ENCODE data around the gene COG2.

COG2 gene

DNA sequence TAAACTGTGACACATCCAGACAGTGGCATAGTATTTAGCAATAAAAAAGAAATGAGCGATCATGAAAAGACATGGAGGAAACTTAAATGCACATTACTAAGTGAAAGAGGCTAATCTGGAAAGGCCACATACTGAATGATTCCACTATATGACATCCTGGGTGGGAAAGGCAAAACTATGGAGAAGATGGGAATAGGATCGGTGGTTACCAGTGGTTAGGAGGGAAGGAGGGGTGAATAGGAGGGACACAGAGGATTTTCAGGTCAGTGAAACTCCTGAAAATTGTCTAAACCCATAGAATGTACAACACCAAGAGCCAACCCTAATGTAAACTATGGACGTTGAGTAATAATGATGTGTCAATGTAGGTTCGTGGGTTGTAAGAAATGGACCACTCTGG lies 57.9 kb downstream of the COG2 start:
- DNase-seq (ENCODE audit: low read depth): no peak

DNA sequence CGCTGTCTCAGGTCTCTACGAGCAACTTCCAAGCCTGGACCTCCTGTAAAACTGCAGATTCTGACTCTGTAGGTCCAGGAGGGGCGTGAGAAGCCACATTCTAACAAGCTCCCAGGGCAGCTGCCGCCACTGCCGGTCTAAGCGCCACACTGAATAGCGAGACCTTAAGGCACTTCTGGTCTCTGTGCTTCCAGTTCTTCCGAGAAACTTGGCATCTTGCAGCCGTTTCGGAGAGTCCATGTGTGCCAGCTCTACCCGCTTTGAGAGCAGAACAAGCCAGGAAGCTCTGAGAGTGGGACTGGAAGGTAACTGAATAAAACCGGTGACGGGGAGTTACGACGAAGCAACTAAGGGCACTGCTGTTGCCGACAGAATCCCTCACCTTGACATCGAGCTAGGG lies 59.2 kb downstream of the COG2 start:
- DNase-seq (ENCODE audit: low read depth): no peak

DNA sequence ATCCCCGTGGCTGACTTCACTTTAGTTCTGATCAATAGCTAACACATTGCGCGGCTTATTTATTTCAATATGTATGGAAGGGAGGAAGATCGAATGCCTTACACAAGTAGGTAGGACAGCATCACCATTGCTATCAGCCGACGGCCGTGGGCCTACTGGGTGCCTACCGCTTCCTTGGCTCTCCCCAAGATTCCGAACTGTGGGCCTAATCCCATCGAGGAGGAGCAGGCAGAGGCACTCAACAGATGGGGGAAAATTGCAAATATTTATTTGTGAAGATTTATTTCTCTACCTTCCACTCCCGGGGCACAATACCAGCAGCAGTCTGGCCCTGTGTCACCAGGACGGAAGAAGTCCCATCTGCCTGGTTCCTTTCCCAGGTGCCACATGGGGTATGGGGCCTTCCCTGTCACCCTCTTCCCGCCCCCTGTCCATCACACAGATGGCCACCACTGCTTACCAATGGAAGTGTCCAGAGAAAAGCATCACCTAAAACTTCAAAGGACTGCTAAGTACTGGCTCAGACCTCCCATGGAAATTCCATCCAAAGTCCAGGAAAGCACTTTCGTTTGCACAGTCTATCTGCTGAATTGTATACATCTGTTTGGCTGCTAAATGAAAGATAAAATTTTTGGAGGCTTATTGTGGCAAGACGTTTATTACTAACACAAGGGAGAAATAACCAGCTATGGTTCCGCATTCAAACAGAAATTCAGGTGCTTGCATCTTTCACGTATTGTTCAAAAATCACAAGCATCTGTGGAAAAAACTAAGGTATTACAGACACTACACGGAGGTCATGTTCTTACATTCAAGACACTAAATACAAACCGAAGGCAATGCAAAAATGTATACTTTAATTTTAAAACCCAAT lies 59.9 kb downstream of the COG2 start:
- no peak for DNase-seq (ENCODE audit: low read depth)

DNA sequence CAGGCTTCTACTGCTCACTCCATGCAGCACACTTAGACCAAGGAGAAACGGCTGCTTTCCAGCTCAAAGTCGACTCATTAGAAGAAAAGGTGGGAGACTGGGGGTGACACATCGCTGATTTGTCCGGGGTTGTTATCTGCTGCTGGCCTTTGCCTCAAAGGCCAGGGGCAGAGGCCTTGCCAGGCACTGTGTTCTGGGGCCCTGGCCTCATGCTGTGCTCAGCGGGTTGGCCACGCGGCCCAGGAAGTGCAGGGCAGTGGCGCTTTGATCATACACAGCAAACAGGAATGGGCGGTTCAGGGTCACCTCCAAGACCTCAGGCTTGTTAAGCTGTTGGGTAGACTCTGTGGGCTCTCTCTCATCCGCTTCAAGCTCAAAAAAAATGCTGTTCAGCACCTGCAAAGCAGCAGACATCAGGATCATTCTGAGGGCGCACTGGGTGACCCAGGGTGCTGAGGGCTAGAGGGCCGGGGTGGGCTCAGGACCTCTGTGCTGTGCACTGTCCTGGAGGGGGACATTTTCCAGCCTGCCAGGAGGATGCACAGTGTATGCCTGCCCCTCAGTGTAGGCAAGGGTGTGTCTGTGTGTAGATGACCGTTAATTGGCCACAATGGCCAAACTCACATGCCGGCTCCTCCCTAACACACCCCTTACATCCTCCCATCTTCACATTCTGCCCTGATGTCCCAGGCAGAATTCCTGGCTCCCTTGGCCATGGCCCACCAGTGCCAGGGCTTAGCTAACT lies 60.8 kb downstream of the COG2 start:
- no peak for DNase-seq (ENCODE audit: low read depth)

DNA sequence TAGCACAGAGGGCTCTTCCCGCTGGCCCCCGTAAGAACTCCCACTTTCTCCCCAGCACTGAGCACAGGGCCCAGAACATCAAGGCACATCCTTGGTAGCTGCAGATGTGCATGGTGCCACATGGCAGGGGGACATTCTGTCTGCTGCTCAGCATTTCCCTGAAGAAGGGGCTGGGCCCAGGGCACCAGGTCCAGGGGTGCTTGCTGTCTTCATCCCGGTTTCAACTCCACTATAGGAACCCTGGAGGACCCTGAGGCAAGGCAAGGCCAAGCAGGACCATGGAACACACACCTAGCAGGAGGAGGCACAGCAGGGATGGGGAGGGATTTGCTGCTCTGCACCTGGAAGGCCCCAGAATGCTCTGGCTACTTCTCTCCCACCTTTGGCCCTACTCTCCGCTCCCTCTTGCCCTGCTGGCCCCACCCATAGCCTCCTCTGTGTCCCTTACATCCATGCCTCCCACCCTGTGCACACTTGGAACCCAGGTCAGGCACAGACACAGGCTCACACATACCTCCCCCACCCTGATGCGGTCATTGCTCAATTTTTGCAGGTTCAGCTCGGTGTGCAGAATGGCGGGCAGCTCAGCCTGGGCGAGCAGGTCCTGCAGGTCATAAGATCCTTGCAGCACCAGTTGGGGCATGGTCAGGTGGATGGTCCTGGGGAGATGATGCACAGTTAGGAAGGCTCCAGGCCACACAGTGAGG lies 61.6 kb downstream of the COG2 start:
- DNase-seq (ENCODE audit: low read depth): no peak

DNA sequence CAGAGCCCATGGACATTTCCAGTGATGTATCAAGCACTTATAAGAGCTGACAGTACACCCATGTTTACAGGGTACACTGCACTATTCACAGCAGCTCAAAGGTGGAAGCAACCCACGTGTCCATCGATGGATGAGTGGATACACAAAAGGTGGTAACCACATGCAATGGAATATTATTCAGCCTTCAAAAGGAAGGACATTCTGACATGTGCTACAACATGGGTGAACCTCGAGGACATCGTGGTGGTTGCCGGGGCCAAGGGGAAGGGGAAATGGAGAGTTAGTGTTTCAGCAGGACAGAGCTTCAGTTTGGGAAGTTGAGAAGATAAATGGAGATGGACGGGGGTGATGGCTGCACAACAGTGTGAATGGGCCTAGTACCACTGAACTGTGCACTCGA lies 62.5 kb downstream of the COG2 start:
- no peak for DNase-seq (ENCODE audit: low read depth)

DNA sequence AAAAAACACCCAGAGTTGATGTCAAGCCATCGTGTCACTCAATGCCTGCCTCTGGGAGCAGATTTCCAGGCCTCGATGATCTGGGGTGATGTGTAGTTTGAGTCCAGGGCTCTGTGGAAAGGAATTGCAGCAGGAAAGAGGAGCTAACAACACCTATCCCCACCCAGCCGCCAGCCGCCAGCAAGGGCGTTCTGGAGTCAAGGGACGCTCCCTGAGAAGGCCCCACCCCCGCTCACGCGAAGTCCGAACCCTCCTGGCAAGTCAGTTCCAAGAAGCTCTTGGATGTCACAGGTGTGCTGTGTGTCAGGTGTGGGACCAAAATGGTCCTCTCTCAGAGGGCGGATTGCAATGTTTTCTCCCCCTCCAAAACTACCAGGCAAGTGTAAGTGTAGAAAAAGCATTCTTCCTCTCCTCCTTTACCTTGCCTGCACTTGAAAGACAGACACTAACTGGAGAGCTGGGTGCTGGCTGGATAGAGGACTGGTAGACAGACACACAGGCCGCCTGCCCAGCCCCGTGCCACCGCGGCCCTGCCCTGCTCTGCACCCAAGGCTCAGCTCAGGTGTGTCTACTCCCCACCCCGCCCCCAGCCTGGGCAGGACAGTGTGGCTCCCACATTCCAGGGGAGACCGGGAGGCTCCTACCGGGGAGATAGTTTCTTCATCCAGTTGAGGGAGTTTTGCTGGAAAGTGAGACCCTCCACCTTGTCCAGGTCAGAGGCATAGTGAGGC lies 63.2 kb downstream of the COG2 start:
- no peak for DNase-seq (ENCODE audit: low read depth)

DNA sequence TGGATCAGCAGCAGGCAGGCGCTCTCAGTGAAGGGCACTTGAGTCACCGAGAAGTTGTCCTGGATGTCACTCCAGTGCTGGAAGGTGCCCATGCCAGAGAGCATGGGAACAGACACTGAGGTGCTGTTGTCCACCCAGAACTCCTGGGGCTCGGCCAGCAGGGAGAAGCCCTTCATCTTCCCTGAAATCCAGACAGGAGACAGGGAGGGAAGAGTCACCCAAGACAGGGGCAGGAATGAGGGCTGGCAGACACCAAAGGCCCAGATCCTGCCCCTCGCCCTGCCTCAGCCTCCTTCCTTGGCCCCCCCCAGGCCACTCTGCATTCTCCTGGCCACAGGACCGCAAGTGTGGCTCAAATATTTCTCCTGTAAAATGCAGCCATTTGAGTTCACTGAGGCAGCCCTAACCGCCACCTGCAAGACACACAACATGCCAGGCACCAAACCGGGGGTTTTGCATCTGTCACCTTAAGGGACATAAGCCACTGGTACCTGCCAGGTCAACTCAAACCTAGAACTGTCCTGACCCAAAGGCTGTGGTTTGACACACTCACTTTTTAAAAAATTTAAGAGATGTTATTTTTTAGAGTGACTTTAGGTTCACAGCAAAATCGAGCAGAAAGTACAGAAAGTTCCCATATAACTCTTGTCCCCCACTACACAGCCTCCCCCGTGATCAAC lies 63.9 kb downstream of the COG2 start:
- DNase-seq (ENCODE audit: low read depth): no peak

DNA sequence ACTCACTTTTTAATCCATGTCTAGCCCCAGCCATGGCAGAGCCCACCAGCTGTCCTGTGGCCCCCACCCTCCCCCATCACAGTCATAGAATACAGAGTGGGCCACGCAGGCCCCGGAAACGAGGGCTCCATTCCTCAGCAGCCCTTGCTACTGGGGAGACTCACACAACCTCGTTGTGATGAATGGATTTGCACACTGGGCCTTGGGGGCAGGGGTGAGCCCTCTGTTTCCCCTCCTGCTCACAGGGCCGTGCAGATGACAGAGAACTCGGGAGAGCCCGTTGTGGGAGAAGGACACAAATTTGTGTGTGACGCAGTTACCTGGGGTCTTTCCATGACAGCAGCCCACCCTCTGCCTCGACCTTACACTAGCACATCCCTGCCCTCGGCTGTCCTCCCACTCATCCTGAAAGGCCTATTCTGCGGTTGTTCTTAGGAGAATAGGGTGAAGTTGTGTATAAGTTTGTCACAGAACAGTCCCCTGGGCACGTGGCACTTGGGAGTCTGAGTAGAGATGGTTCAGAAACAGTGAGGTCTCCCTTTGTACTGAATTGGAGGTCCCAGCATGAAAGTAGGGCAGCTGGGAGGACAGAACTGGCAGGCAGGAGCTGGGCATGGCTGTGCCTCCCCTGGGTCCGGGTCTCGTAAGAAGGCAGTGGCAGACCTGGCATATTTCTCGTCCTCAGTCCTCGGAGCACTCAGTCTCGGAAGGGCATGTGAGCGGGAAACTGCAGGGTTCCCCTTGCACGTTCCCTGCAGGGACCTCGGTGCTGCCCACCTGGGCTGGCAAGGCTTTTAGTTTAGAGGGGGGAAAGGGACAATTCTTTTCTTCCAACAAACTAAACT lies 64.8 kb downstream of the COG2 start:
- DNase-seq (ENCODE audit: low read depth): no peak

DNA sequence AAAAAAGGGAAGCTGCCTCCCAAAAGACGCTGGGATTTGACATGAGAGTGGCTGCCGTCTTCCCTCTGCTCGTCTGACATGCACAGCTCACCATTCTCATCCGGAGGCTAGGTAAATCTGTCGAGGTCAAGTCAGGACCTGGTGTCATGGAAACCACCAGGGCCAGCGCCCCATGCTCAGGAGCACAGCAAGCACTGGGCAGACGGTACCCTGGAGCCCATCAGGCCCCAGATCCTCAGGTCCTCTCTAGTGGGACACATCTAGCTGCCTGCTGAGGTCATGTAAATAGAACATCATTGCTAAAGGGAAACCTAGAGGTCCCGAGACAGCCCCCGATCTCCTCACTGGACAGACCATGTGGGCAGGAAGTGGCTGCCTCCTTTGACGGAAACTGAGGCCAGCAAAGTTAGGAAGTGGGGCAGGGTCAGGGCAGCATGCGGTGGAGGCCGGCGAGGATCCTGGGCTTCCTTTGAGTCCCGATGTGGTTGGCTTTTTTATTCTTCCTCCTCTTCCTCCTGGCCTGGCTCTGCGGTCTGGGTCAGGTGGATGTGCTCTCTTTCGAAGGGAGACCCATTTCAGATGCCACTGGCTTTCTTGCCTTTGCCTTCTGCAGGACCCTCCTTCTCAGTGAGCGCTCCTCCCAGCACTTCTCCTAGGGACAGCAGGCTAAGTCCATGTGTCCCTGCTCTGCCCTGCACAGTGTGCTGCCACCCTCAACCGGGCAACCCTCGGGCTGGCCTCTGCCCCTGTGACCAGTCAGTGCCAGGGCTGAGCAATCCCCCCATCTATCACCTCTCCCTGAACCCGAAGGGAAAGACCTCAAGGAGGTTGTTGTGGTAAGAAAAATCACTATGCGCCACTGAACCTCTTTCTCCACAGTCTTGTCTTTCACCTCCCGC lies 65.7 kb downstream of the COG2 start:
- DNase-seq (ENCODE audit: low read depth): no peak

DNA sequence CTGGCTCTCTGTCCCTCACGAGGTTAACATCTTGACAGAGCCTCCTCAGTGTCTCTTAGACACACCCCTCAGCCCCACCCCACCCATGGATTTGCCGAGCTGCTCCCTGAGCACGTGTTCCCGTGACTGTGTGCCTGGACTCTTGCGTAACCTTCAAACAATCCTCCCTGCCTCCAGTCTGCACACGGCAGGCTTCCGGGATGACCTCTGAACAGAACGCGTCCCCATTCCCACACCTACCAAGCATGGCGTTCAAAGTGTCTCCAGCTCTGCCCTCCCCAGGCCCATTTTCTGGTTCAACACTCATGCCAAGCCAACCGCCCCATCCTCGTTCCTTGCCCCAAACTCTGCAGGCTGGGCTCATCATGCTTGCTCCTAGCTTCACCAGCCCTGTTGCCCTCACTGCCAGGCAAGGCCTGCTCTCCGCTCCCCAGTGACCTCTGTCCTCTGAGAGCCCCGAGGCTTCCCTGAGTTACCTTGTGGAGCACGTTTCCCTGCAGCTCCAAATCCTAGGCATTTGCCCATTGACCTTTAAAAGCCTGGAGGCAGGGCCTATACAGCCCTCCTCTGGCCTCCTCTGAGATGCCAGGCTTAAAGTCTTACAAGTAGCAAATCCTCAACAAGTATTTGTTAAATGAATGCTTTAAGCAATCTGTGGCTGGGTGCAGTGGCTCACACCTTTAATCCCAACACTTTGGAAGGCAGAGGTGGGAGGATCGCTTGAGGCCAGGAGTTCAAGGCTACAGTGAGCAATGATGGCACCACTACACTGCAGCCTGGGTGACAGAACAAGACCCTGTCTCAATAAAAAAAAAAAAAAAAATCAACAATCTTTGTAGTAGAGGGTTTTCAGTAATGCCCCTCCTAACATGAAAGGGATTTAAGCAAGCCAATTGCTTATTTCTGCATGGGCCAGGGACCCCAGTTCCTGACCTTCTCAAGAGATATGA lies 66.6 kb downstream of the COG2 start:
- DNase-seq (ENCODE audit: low read depth): no peak

DNA sequence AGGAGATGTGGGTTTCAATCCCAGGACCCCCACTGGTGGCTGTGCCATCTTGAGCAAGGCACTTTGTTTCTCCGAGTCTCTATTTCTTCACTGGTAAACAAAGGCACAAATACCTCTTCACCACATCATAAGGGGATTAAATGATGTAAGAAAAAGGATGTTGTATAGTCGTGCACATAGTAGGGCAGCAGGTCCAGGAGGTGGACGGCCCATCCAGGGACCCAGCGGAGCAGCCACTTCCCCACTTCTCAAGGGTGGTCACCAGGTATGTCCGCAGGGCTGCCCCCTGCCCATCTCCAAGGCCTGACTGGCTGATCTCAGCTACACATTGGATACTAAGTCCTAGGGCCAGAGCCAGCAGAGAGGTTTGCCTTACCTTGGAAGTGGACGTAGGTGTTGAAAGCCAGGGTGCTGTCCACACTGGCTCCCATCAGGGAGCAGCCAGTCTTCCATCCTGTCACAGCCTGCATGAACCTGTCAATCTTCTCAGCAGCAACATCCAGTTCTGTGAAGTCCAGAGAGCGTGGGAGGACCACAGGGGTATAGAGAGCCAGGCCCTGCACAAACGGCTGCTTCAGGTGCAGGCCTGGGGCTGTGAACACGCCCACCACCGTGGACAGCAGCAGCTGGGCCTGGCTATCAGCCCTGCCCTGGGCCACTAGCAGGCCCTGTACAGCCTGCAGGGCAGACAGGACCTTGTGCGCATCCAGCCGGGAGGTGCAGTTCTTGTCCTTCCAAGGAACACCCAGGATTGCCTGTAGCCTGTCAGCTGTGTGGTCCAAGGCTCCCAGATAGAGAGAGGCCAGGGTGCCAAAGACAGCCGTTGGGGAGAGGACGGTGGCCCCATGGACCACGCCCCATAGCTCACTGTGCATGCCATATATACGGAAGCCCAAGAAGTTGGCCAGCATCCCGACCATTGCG lies 67.6 kb downstream of the COG2 start:
- DNase-seq (ENCODE audit: low read depth): no peak

DNA sequence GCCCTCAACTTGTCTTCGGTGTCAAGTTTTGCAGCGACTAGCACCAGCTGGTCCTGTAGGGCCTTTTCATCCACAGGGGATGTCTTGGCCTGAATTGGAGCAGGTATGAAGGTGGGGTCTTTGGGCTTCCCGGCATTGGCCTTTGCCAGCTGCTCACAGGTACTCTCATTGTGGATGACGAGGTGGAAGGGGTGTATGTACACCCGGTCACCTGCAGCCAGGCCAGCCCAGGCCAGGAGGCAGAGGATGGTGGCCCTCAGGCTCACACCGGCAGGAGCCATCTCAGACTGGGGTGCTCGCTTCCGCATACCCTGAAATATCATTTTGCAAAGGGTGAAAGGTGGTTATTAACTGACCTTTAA lies 68.2 kb downstream of the COG2 start:
- no peak for DNase-seq (ENCODE audit: low read depth)

DNA sequence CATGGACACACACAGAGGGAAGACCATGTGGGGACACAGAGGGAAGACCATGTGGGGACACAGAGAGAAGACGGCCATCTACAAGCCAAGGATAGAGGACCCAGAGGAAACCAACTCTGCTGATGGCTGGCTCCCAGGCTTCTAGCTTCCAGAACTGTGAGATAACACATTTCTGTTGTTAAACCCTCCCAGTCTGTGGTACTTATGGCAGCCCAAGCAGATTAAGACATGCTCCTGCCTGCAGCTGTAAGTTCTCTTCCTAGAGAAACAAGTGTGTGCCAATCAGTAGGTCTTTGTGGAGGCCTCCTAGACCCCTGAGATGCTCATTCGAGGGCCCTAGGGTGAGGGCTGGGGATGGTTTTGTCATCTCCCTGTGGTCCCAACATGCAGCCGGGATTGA lies 69.0 kb downstream of the COG2 start:
- no peak for DNase-seq (ENCODE audit: low read depth)

DNA sequence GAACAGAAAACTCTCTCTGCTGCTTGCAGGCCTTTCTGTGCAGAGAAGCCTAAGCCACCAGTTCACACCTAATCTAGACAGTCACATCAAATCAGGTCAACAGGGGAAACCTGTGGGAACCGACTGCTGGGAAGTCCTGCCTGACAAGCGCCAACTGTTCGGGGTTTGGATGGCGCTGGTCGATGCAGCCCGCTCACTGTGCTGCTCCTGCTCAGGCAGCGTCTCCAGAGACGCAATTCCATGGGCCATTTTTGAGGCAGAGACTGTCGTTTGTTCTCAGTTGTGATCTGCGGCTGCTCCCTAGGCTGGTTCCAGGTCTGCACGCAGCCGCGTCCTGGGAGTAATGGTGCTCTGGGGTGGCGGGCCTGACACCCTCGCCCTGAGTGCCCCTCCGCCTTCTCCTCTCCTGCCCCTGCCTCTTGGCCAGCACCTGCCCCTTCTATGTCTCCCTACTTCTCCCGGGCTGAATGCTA lies 70.2 kb downstream of the COG2 start:
- no peak for DNase-seq (ENCODE audit: low read depth)

DNA sequence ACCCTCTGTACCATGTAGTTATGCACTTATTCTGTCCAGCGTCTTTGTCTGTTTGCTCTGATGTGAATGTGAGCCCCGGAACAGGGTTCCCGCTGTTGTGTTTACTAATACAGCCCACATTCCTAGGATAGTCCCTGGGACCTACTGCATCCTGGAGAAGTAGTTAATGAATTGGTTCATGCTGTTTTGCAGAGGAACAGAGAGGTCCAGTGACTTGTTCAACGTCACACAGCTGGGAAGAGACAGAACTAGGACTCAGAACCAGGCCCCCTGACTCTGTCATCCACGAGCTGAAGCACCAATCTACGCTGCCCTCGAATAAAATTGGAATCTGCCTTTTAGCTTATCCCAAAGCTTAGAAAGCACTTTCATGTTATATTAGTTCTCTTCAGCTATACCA lies 70.9 kb downstream of the COG2 start:
- no peak for DNase-seq (ENCODE audit: low read depth)

DNA sequence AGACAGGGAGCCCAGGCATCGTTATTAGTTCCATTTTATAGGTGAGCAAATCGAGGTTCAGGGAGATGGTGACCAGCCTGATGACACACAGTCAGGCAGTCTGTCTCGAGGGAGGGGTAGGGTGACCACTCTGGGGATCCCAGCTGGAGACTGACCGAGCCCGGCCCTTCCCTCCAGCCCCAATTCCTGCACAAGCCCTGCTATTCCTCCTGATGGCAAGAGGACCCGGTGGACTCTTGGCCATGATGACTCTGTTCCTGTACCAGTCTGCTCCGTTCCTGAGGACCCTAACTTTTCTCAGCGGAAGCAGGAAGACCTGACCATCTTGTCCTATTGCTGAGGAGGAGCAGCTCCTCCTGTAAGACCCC lies 71.2 kb downstream of the COG2 start:
- DNase-seq (ENCODE audit: low read depth): no peak
